Measurements from ENCODE around the gene MAMLD1.

- TF ChIP-seq ZNF629 (tag by site-specific recombination; IDR thresholded peaks at IDR 0.05), result no peak
- TF ChIP-seq ZNF785 (tag by site-specific recombination; IDR thresholded peaks at IDR 0.05), result no peak
Measured at GRCh38 chrX:150472306-150472705, 109.2 kb downstream of the MAMLD1 start.

All from HEK293 (cell line).